GM04504 (cell line): ENCODE measurements around the gene TBC1D20.
"Not testable (repeated sequence)": the region's sequence is repeated elsewhere in the genome, so short reads cannot be mapped to it uniquely, and the experiment has no call there.

ENCODE experiments used
- DNase-seq: peaks from one replicate; pipeline ENCODE4 v3.0.0-alpha.2; 2012; ENCODE audit warnings: low read depth

The TBC1D20 gene

GRCh38 chr20:400454-401275 lies 61.7 kb downstream of the TBC1D20 start:
- no peak for DNase-seq

GRCh38 chr20:400128-400453 lies 62.2 kb downstream of the TBC1D20 start:
- DNase-seq, result no peak

- no peak for DNase-seq
These were observed 63.1 kb downstream of the TBC1D20 start for GRCh38 chr20:399182-399707.

- no peak for DNase-seq
These were observed 64.7 kb downstream of the TBC1D20 start for GRCh38 chr20:397432-398237.

GRCh38 chr20:396619-397431 lies 65.5 kb downstream of the TBC1D20 start:
- DNase-seq, result no peak

GRCh38 chr20:396252-396618 lies 66.1 kb downstream of the TBC1D20 start:
- no peak for DNase-seq

GRCh38 chr20:393296-393695 lies 69.0 kb downstream of the TBC1D20 start:
- DNase-seq, result not testable (repeated sequence)

- DNase-seq, result no peak
These were observed 71.2 kb downstream of the TBC1D20 start for GRCh38 chr20:391041-391711.

- DNase-seq, result no peak
These were observed 73.1 kb downstream of the TBC1D20 start for GRCh38 chr20:389220-389619.

- DNase-seq, result no peak
These were observed 74.0 kb downstream of the TBC1D20 start for GRCh38 chr20:388034-388994.

GRCh38 chr20:387520-387919 lies 74.8 kb downstream of the TBC1D20 start:
- DNase-seq, result no peak

- DNase-seq, result not testable (repeated sequence)
These were observed 75.7 kb downstream of the TBC1D20 start for GRCh38 chr20:386634-387033.
